ENCODE data around the gene SPATC1L. TPM values are rescaled to one million over a fixed set of nuclear protein-coding genes. Genes with fewer than 3 reads are reported as not detected.

SPATC1L gene
- total RNA-seq, 1 experiment from 2014 or later, result 36.0 TPM

- Histone ChIP-seq H3K23me2 (ENCODE audit: insufficient read length, low read depth, low read length, poor library complexity, severe bottlenecking) (no peaks in the 10 kb centered on the region), H4K8ac (replicated peaks; ENCODE audit: insufficient read length, low read depth, low read length) (no peak overlapping the region), H2BK15ac (ENCODE audit: low read depth, low read length) (no peak overlapping the region), H3K79me1 (ENCODE audit: insufficient read depth, low read depth, low read length, poor library complexity, severe bottlenecking) (no peaks in the 10 kb centered on the region), H4K5ac (ENCODE audit: insufficient read length, low read depth, low read length) (no peak overlapping the region), H3K27me3 (ENCODE audit: insufficient read depth, low read length) (no peaks in the 10 kb centered on the region), H3K18ac (ENCODE audit: insufficient read length, low read depth, low read length) (no peak overlapping the region), H3K9me3 (ENCODE audit: control insufficient read depth, low read depth, low read length) (no peaks in the 10 kb centered on the region), H2BK5ac (ENCODE audit: insufficient read length, low read length) (no peak overlapping the region), H2AFZ (ENCODE audit: low read length) (no peak overlapping the region), H3K9ac (ENCODE audit: extremely low read depth, insufficient read length, low read length) (no peak overlapping the region), H3K14ac (ENCODE audit: insufficient read depth, low read length) (no peak overlapping the region), H3K79me2 (ENCODE audit: insufficient read depth, low read length) (no peaks in the 10 kb centered on the region), H3T11ph (ENCODE audit: low read length) (no peak overlapping the region), H3K27ac (ENCODE audit: insufficient read length, low read depth, low read length) (no peak overlapping the region), H3K4ac (ENCODE audit: low read depth, low read length) (no peak overlapping the region), H4K91ac (ENCODE audit: insufficient read length, low read depth, low read length) (no peak overlapping the region), H2BK12ac (ENCODE audit: insufficient read length, low read depth, low read length) (no peak overlapping the region), H2AK5ac (ENCODE audit: insufficient read length, low read length) (no peak overlapping the region), H2BK120ac (ENCODE audit: low read depth, low read length, poor library complexity, severe bottlenecking) (no peak overlapping the region), H3K4me1 (ENCODE audit: insufficient read depth, low read length) (peaks cover 4% of the 10 kb centered on the region; the same call in 1 of the 2 replicates), H4K20me1 (ENCODE audit: control insufficient read depth, insufficient read depth, insufficient read length) (no peaks in the 10 kb centered on the region), H2BK20ac (ENCODE audit: low read depth, low read length, poor library complexity, severe bottlenecking) (no peak overlapping the region), H3K4me2 (ENCODE audit: insufficient read depth, insufficient read length, low read length) (no peak overlapping the region), H3K56ac (ENCODE audit: insufficient read length, low read depth, low read length) (no peak overlapping the region), H3K23ac (ENCODE audit: insufficient read length, low read depth, low read length) (no peak overlapping the region)
- Mint-ChIP-seq H3K27me3 (ENCODE audit: low read depth) (no peaks in the 10 kb centered on the region), H3K9me3 (no peaks in the 10 kb centered on the region), H3K27ac (peak overlapping the region in 1 of 3 experiments; percentile 25; a peak in 1 of 7 replicates), H3K36me3 (ENCODE audit: insufficient read depth in 1 of 3, low read depth in 3 of 3) (peaks cover 32 to 52% (median 49%) of the 10 kb centered on the region in 3 experiments; a peak in 6 of 7 replicates), H3K4me1 (peaks cover 15 to 23% of the 10 kb centered on the region in 2 experiments), H3K4me3 (no peak overlapping the region)
- no peak for TF ChIP-seq CTCF (conservative IDR thresholded peaks at IDR 0.05)
- peak; percentile 25 for DNase-seq
- WGBS (ENCODE audit: extremely low coverage, insufficient read length, low lambda C conversion rate), result no CpG with 5 or more reads among the region's 4 CpGs
Measured at GRCh38 chr21:46191257-46191685, 7.0 kb upstream of the SPATC1L start.

All from H9 (cell line).